Activated CD8-positive, alpha-beta memory T cell treated with anti-CD3 and anti-CD28 coated beads, Interleukin-2, amount 10 ng/mL, durations not matched to agents 7 days and 5 days (primary cell): ENCODE measurements around the gene ERCC3. TPM values are rescaled to one million over a fixed set of nuclear protein-coding genes. Genes with fewer than 3 reads are reported as not detected.

Source experiments
- ATAC-seq: fragments of 150-1000 bp; cut with Tn5 transposase; one replicate; pipeline ENCODE4 v1.10.0; 2021; ENCODE audit warnings: moderate library complexity
- CTCF ChIA-PET: fragments of 350-600 bp; sonication (Branson Sonifier 250); formaldehyde crosslinking; loops from one replicate; lab custom pipeline; 2021; ENCODE audit warnings: antibody characterized with exemption; lab: Charles Lee
- DNase-seq: peaks from one replicate; pipeline ENCODE4 v3.0.0-alpha.2; 2020
- H3K27ac Mint-ChIP-seq: one replicate; pipeline ENCODE4 v1.8.0; 2021; ENCODE audit warnings: mild to moderate bottlenecking, mixed read lengths
- H3K27me3 Mint-ChIP-seq: one replicate; pipeline ENCODE4 v1.8.0; 2021; ENCODE audit warnings: mixed read lengths
- H3K36me3 Mint-ChIP-seq: one replicate; pipeline ENCODE4 v1.8.0; 2021; ENCODE audit warnings: mild to moderate bottlenecking, mixed read lengths
- H3K4me1 Mint-ChIP-seq: one replicate; pipeline ENCODE4 v1.8.0; 2021; ENCODE audit warnings: mixed read lengths
- H3K4me3 Mint-ChIP-seq: one replicate; pipeline ENCODE4 v1.8.0; 2021; ENCODE audit warnings: mild to moderate bottlenecking, moderate library complexity, mixed read lengths
- H3K9me3 Mint-ChIP-seq: one replicate; pipeline ENCODE4 v1.8.0; 2022; ENCODE audit warnings: low read depth, mixed read lengths
- total RNA-seq, 2 experiments: library from RNA; stranded (reverse); gene quantifications; one replicate each; pipeline ENCODE4 v1.2.3, GENCODE V29; 2021

ERCC3 gene
- total RNA-seq, 2 experiments from 2014 or later, result 60.1 to 66.1 TPM

- H3K9me3 Mint-ChIP-seq, result no peaks in the 10 kb centered on the region
- DNase-seq (no peak), ATAC-seq (no peak)
- no peak overlapping the region for H3K4me3 Mint-ChIP-seq
- no peaks in the 10 kb centered on the region for H3K27me3 Mint-ChIP-seq
- CTCF ChIA-PET, result no interaction called here
- no peak overlapping the region for H3K27ac Mint-ChIP-seq
- peaks cover 30% of the 10 kb centered on the region for H3K36me3 Mint-ChIP-seq
- no peaks in the 10 kb centered on the region for H3K4me1 Mint-ChIP-seq
Observed at GRCh38 chr2:127310980-127311379, 17.0 kb upstream of the ERCC3 start.

- DNase-seq (no peak), ATAC-seq (no peak)
- H3K27me3 Mint-ChIP-seq, result no peaks in the 10 kb centered on the region
- no peaks in the 10 kb centered on the region for H3K9me3 Mint-ChIP-seq
- CTCF ChIA-PET, result no interaction called here
- H3K36me3 Mint-ChIP-seq, result peaks cover 26% of the 10 kb centered on the region
- H3K27ac Mint-ChIP-seq, result no peak overlapping the region
- H3K4me3 Mint-ChIP-seq, result no peak overlapping the region
- no peaks in the 10 kb centered on the region for H3K4me1 Mint-ChIP-seq
Observed at GRCh38 chr2:127309468-127309867, 15.5 kb upstream of the ERCC3 start.

GRCh38 chr2:127308586-127309138, 14.7 kb upstream of the ERCC3 start:
- Mint-ChIP-seq H3K27ac (no peak overlapping the region), H3K9me3 (no peaks in the 10 kb centered on the region), H3K4me1 (no peaks in the 10 kb centered on the region), H3K27me3 (no peaks in the 10 kb centered on the region), H3K4me3 (no peak overlapping the region), H3K36me3 (peaks cover 22% of the 10 kb centered on the region)
- no peak for ATAC-seq
- CTCF ChIA-PET, result no interaction called here
- no peak for DNase-seq

GRCh38 chr2:127305990-127306585, 12.1 kb upstream of the ERCC3 start:
- CTCF ChIA-PET, result no interaction called here
- ATAC-seq (no peak), DNase-seq (no peak)
- no peaks in the 10 kb centered on the region for H3K27me3 Mint-ChIP-seq
- H3K36me3 Mint-ChIP-seq, result peaks cover 17% of the 10 kb centered on the region
- no peak overlapping the region for H3K27ac Mint-ChIP-seq
- no peaks in the 10 kb centered on the region for H3K4me1 Mint-ChIP-seq
- H3K9me3 Mint-ChIP-seq, result no peaks in the 10 kb centered on the region
- no peak overlapping the region for H3K4me3 Mint-ChIP-seq

GRCh38 chr2:127302168-127302567, 8.2 kb upstream of the ERCC3 start:
- no peak for DNase-seq
- CTCF ChIA-PET, result interaction anchor here (0.5 to 1.7 kb wide), 2 partner anchors 18 to 177 kb away, joined by 3 to 5 read pairs; no protein-coding TSS in a partner anchor

GRCh38 chr2:127293386-127293747, 577 bp downstream of the ERCC3 start:
- Mint-ChIP-seq H3K36me3 (peaks cover 28% of the 10 kb centered on the region), H3K4me1 (peaks cover 32% of the 10 kb centered on the region), H3K4me3 (peak overlapping the region; percentile 100), H3K27ac (peak overlapping the region; percentile 97), H3K9me3 (no peaks in the 10 kb centered on the region), H3K27me3 (no peaks in the 10 kb centered on the region)
- peak; percentile 43 for DNase-seq
- peak; percentile 3 for ATAC-seq
- CTCF ChIA-PET, result interaction anchor here (0.7 to 2.1 kb wide), 9 partner anchors 9 to 225 kb away, joined by 3 to 10 read pairs (median 4); no protein-coding TSS in a partner anchor

More at GRCh38 chr2:127302168-127302567, 8.2 kb upstream of the ERCC3 start:
- Mint-ChIP-seq H3K27me3 (no peaks in the 10 kb centered on the region), H3K36me3 (peaks cover 13% of the 10 kb centered on the region), H3K27ac (no peak overlapping the region), H3K4me3 (no peak overlapping the region), H3K9me3 (no peaks in the 10 kb centered on the region), H3K4me1 (no peaks in the 10 kb centered on the region)
- no peak for ATAC-seq

- Mint-ChIP-seq H3K4me3 (no peak overlapping the region), H3K27me3 (no peaks in the 10 kb centered on the region), H3K27ac (no peak overlapping the region), H3K4me1 (peaks cover 20% of the 10 kb centered on the region), H3K9me3 (no peaks in the 10 kb centered on the region), H3K36me3 (peaks cover 66% of the 10 kb centered on the region)
- CTCF ChIA-PET, result no interaction called here
- ATAC-seq (no peak), DNase-seq (no peak)
Observed at GRCh38 chr2:127288274-127288673, 5.7 kb downstream of the ERCC3 start.

- peaks cover 76% of the 10 kb centered on the region for H3K36me3 Mint-ChIP-seq
- no peak for DNase-seq
- CTCF ChIA-PET, result interaction anchor here (0.7 kb wide), 1 partner anchor 11 kb away, joined by 3 read pairs; no protein-coding TSS in a partner anchor
- H3K4me1 Mint-ChIP-seq, result peaks cover 12% of the 10 kb centered on the region
- ATAC-seq, result no peak
- no peak overlapping the region for H3K27ac Mint-ChIP-seq
- H3K4me3 Mint-ChIP-seq, result no peak overlapping the region
- no peaks in the 10 kb centered on the region for H3K9me3 Mint-ChIP-seq
- no peaks in the 10 kb centered on the region for H3K27me3 Mint-ChIP-seq
Observed at GRCh38 chr2:127283275-127283674, 10.7 kb downstream of the ERCC3 start.

GRCh38 chr2:127280693-127281092, 13.3 kb downstream of the ERCC3 start:
- Mint-ChIP-seq H3K27ac (no peak overlapping the region), H3K27me3 (no peaks in the 10 kb centered on the region), H3K36me3 (peaks cover 71% of the 10 kb centered on the region), H3K4me3 (no peak overlapping the region), H3K4me1 (peaks cover 13% of the 10 kb centered on the region), H3K9me3 (no peaks in the 10 kb centered on the region)
- CTCF ChIA-PET, result interaction anchor here (1.4 to 2.5 kb wide), 2 partner anchors 10 to 12 kb away, joined by 3 to 7 read pairs; partner anchors contain the start of gene ERCC3
- ATAC-seq, result no peak
- no peak for DNase-seq

- Mint-ChIP-seq H3K27ac (no peak overlapping the region), H3K27me3 (no peaks in the 10 kb centered on the region), H3K4me1 (peaks cover 13% of the 10 kb centered on the region), H3K4me3 (no peak overlapping the region), H3K9me3 (no peaks in the 10 kb centered on the region), H3K36me3 (peaks cover 73% of the 10 kb centered on the region)
- CTCF ChIA-PET, result interaction anchor here (2.5 kb wide), 1 partner anchor 13 kb away, joined by 7 read pairs; the partner anchor contains the start of gene ERCC3
- ATAC-seq (no peak), DNase-seq (no peak)
Observed at GRCh38 chr2:127279781-127280180, 14.2 kb downstream of the ERCC3 start.

- ATAC-seq (no peak), DNase-seq (no peak)
- peaks cover 69% of the 10 kb centered on the region for H3K36me3 Mint-ChIP-seq
- CTCF ChIA-PET, result no interaction called here
- no peaks in the 10 kb centered on the region for H3K27me3 Mint-ChIP-seq
- H3K4me1 Mint-ChIP-seq, result peaks cover 12% of the 10 kb centered on the region
- no peak overlapping the region for H3K27ac Mint-ChIP-seq
- no peaks in the 10 kb centered on the region for H3K9me3 Mint-ChIP-seq
- H3K4me3 Mint-ChIP-seq, result no peak overlapping the region
Observed at GRCh38 chr2:127278959-127279358, 15.0 kb downstream of the ERCC3 start.

- H3K4me3 Mint-ChIP-seq, result no peak overlapping the region
- H3K27me3 Mint-ChIP-seq, result no peaks in the 10 kb centered on the region
- CTCF ChIA-PET, result no interaction called here
- no peaks in the 10 kb centered on the region for H3K9me3 Mint-ChIP-seq
- ATAC-seq (no peak), DNase-seq (no peak)
- H3K27ac Mint-ChIP-seq, result peak overlapping the region; percentile 12
- H3K4me1 Mint-ChIP-seq, result peaks cover 2% of the 10 kb centered on the region
- peaks cover 65% of the 10 kb centered on the region for H3K36me3 Mint-ChIP-seq
Observed at GRCh38 chr2:127277028-127277427, 16.9 kb downstream of the ERCC3 start.

- DNase-seq, result no peak
- no peak for ATAC-seq
- Mint-ChIP-seq H3K36me3 (peaks cover 67% of the 10 kb centered on the region), H3K9me3 (no peaks in the 10 kb centered on the region), H3K27ac (no peak overlapping the region), H3K27me3 (no peaks in the 10 kb centered on the region), H3K4me3 (no peak overlapping the region), H3K4me1 (peaks cover 2% of the 10 kb centered on the region)
- CTCF ChIA-PET, result no interaction called here
Observed at GRCh38 chr2:127275789-127276188, 18.2 kb downstream of the ERCC3 start.

GRCh38 chr2:127275356-127275755, 18.6 kb downstream of the ERCC3 start:
- Mint-ChIP-seq H3K4me1 (peaks cover 2% of the 10 kb centered on the region), H3K9me3 (no peaks in the 10 kb centered on the region), H3K4me3 (no peak overlapping the region), H3K27ac (no peak overlapping the region), H3K36me3 (peaks cover 67% of the 10 kb centered on the region), H3K27me3 (no peaks in the 10 kb centered on the region)
- ATAC-seq (no peak), DNase-seq (no peak)
- CTCF ChIA-PET, result no interaction called here
